Mesenteric fat pad (tissue), 1 donor: Measurements from ENCODE around the gene FHAD1. TPM values are rescaled to one million over a fixed set of nuclear protein-coding genes. Genes with fewer than 3 reads are reported as not detected.
"Not testable (repeated sequence)": the region's sequence is repeated elsewhere in the genome, so short reads cannot be mapped to it uniquely, and the experiment has no call there.

Experiments
- DNase-seq: peaks from one replicate; pipeline ENCODE4 v3.0.0-alpha.2; 2020; ENCODE audit warnings: low spot score
- total RNA-seq: library from RNA; stranded (reverse); fragmentation: NEBNext Ultra II Directional; extraction: Animal tissue kit (Norgen Biotek cat#: 25700); gene quantifications from one replicate; pipeline ENCODE4 v1.2.1, GENCODE V29; 2021
- donor health status: DM: yes; HTN: yes; CAD: no.

Gene FHAD1
- total RNA-seq, 1 donor from 2014 or later = 0.55 TPM

DNA sequence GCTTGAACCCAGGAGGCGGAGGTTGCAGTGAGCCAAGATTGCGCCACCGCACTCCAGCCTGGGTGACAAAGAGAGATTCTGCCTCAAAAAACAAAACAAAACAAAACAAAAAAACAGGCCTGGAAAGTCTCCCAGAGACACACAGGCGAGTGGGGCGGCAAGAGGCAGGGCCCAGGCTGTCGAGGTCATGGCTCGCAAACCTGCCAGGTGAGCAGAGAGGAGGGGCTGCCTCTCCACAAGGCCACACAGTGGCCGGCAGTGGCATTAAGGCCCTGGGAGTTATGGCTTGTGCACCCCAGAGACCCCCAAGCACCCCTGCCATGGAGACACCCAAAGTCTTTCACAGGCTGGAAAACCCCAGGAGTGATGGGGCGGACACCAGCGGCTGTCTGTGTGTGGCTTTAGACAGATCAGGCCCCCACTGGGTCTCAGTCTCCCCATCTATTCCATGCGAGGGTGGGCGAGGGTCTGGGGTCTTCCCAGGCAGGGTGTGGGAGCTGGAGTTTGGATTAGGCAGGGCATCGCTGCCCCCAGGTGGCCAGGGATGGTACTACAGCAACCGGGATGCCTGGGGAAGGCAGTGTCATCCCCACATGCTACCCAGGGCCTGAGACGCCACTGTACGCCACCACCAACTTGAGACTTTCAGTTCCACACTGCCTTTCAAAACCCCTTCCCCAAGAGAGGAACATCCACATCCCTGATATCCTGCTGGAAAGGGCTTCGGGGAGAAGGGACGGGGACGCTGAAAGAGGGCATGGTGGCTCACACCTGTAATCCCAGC lies 184.0 kb downstream of the FHAD1 start:
- no peak for DNase-seq

DNA sequence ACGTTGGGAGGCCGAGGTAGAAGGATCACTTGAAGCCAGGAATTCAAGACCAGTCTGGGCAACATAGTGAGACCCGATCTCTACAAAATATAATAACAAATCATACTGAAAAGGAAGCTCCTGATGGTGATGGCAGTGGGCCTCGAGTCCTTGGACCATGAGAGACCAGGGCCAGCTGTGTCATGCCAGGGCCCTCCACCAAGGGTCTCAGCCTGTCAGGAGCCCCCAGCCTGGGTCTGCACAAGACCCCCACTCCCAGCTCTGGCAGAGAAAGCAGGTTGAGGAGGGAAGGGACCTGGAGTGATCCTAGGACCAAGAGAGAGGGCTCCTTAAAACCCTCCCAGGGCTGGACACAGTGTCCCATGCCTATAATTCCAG lies 184.5 kb downstream of the FHAD1 start:
- DNase-seq = no peak

DNA sequence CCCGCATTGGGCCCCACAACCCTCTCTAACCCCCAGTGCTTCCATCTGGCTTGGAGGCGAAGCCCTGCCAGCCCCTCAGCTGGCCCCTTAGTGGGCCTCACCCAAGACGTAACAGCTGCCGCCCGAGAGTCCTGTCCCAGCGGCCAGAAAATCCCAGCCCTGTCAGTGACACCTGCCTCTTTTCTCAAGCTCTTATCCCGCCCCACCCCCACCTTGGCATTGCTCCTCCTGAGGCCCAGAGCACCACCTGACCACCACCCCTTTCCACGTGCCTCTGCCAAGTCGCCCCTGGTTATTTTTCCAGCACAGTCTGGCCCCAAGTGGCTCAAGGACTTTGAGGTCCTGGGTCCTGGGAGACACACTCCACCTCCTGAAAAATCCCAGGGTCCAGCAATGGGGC lies 185.3 kb downstream of the FHAD1 start:
- DNase-seq = no peak

DNA sequence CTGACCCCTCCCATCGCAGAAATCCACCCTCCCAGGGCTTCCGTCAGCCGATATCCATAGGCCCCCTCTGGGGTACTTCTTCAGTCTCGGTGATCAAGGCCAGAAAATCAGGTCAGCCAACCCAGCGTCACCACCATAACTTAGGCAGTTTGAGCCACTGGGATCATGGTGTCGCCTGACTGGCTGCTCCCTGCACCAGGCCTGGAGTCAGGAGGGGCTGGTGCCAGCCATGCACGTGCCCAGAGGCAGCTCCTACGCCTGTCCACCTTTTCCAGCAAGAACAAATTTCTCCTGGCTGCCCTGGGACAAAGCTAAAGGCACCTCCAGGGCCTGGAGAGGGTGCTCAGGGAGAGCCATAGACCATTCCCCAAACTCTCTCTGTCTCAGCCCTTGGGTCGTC lies 186.4 kb downstream of the FHAD1 start:
- no peak for DNase-seq

DNA sequence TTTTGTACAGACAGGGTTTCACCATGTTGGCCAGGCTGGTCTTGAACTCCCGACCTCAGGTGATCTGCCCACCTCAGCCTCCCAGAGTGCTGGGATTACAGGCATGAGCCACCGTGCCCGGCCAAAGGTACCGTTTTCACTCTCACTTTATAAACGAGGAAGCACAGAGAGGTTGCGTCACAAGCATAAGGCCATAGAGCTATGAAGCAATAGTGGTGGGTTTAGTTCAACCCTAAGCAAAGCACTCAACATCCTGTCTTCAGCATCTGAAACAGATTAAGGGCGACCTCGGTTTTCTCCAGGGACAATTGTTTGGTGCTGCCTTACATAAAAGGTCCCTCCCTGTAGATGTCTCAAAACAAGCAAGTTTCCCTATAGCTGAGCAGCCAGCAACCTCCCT lies 187.7 kb downstream of the FHAD1 start:
- DNase-seq = not testable (repeated sequence)

DNA sequence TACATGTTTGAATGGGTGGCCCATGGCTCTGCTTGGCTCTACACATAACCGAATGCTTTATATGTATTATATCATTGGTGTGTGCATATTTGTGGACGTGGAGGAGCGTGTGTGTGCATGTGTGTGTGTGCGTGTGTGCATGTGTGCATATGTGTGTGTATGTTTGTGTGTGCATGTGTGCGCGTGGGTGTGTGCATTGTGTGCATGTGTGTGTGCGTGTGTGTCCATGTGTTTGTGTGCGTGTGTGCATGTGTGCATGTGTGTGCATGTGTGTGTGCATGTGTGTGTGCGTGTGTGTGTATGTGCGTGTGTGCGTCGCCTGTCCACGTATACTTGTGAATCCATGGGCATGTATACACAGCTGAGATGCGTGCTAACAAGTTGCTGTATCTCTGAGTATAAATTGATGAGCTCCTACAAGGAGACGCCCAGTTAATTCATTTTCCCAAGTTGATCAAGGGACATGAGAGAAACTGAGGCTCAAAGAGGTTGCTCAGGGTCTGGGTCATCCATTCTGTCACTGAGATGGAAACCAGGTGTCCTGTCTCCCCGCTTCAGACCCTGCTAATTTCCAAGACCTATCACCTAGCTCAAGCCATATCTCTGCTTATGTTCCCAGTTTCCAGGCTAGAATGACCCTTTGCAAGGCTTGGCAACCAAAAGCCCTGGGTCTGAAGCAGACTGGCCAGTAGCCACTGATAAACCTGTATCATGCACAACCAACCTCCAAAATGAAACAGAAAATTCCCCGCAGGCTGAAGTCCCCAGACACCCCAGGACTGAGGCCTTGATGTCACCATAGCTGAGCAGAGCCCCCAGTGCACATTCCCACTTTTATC lies 188.4 kb downstream of the FHAD1 start:
- no peak for DNase-seq

DNA sequence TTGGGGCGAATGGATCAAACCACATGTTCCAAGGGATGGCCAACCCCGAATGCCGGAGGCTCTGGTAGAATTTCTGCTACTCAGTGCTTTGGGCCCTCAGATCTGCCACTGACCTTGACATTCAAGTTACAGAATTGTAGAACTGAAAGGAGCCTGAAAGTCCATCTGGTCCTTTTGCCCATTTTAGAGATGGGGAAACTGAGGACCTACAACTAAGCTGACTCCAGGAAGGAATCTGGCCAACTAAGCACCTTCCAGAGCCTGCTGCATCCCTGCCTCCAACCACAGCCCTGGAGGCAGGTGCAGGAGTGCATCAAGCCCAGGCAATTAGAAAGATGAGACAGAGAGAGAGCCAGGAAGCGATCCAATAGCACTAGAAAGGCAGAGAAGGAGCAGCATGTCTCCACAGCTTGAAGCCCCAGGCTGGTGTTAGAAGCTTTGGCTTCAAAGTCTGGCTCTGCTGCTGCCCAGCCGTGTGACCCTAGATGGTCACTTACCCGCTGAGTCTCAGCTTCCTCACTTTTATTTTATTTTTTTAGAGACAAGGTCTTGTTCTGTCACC lies 189.9 kb downstream of the FHAD1 start:
- DNase-seq = no peak

DNA sequence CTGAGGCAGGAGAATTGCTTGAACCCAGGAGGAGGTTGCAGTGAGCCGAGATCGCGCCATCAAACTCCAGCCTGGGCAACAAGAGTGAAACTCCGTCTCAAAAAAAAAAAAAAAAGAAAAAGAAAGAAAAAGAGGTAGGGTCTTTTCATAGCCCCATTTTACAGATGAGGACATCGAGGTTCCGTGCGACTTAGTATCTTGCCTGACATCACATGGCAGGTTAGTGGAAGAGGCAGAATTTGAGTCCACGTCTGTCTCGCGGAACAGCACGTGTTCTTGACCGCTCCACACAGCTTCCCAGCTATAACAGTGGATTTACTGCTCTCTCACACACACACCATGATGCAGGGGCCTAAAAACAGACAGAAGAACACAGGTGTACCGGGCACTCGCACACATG lies 192.3 kb downstream of the FHAD1 start:
- no peak for DNase-seq

DNA sequence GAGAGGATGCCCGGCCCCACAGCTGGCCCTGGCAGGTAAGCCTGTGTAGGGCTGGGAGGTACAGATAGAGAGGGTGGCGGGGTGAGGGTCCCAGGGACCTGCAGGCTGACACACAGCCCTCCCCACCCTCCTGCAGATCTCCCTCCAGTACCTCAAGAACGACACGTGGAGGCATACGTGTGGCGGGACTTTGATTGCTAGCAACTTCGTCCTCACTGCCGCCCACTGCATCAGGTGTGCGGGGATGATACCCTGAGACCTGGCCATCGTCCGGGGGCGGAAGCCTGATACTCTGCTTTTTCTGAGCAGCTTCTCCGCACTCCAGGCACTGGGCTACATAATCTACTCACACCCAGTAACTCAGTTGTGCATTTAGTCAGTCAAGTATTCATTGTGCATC lies 193.3 kb downstream of the FHAD1 start:
- no peak for DNase-seq

DNA sequence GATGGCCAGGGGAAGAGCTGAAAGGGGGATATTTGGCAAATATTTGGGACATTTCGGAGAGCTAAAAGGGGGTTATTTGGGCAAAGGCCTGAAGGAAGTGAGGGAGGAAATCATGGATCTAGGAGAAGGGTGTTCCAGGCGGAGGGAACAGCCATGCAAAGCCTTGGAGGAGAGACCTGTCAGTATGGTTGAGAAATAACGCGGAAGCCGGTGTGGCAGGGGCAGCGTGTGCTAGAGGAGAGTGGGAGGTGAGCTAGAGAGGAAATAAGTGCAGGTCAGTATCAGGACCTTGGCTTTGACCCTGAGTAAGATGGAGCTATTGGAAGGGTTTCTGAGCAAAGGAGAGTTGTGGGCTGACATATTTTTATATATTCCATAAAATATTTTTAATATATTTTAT lies 194.2 kb downstream of the FHAD1 start:
- DNase-seq = no peak

DNA sequence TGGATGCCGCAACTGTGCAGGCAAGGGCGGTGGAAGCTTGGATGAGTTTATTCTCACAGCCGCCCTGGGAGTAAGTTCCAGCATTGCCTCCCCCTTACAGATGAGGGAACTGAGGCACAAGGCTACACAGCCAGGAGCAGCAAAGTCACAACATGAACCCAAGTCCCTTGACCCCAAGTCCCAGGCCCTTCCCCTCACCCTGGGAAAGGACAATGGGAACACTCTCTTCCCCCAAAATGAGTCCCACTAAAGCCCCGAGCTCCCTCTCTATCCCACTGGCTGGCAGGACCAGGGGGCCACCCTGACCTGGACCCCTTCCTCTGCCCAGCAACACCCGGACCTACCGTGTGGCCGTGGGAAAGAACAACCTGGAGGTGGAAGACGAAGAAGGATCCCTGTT lies 195.1 kb downstream of the FHAD1 start:
- no peak for DNase-seq

DNA sequence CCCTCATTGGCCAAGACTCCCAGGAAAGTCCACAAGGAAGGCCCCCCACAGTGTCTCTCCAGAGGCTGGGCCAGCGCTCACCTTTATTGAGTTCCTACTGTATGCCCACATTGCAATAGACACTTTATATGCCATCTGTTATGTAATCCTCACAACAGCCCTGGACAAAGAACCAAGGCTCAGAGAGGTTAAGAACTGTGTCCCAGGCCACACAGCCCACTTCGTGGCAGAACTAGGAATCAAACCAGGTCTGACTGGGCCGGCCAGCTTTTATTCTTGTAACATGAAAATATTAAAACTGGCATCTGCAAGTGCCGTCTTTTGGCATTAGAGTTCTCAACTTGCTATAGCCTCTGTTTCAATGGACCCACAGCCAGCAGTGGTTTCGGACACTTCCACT lies 195.7 kb downstream of the FHAD1 start:
- no peak for DNase-seq

DNA sequence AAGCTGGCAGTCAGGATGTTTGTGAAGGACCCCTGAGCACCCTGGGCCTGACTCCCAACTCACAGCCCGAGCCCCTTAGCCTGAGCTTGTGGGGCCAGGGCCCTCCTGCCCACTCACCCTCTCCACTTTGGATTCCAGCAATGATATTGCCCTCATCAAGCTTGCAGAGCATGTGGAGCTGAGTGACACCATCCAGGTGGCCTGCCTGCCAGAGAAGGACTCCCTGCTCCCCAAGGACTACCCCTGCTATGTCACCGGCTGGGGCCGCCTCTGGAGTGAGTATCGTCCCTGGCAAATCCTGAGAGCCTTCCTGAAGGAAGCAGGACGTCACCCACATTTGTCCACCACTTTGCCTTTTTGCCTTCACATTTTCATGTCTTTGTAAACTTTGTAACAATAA lies 196.3 kb downstream of the FHAD1 start:
- DNase-seq = no peak

DNA sequence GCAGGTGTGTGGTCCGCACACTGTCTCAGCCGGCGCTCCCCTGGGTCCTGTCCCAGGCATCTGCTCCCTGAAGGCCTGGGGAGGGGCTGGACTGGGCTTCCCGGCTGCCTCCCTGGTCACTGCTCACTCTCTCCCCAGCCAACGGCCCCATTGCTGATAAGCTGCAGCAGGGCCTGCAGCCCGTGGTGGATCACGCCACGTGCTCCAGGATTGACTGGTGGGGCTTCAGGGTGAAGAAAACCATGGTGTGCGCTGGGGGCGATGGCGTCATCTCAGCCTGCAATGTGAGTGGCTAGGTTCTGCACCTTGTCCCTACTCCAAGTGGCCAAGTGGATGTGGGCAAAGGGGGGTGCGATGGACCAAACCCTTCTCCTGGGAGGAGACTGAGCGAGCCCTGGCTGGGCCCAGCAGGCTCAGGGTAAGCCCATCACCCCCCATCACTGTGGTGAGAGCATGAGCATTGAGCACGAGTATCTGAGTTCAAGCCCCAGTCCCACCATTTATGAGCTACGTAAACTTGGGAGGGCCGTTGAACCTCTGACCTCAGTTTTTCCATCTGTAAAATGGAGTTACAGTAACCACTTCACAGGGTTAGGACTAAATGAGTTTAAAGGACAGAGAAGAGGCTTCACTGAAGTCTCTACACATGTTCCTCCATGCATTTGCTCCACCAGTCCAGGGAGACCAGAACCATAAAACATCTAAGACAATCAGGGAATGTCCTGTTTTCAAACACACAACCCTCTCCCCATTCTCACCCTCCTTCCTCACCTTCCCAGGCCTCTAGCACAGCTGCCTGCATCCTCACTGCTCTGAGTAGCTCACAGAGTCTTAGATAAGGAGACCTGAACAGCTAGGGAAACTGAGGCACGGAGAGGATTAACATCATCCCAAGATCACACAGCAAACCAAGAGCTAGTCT lies 197.7 kb downstream of the FHAD1 start:
- no peak for DNase-seq

DNA sequence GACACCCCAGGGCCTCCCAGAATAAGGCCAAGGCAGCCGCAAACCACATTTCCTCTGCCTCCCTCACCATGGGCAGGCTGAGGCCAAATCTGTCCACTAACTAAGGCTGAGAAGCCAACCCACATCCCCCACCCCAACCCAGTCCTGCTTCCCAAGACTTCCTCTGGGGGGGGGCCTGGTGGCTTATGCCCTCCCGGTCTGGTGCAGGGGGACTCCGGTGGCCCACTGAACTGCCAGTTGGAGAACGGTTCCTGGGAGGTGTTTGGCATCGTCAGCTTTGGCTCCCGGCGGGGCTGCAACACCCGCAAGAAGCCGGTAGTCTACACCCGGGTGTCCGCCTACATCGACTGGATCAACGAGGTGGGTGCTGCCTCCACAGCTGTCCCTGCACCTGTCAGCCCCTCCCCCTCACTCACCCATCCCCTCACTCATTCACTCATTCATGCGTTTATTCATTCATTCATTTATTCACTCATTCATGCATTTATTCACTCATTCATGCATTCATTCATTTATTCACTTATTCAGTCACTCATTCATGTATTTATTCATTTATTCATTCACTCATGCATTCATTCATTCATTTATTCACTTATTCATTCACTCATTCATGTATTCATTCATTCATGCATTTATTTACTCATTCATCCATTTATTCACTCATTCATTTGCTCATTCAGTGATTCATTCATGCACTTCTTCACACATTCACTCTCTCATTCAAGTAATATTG lies 198.5 kb downstream of the FHAD1 start:
- DNase-seq = no peak

DNA sequence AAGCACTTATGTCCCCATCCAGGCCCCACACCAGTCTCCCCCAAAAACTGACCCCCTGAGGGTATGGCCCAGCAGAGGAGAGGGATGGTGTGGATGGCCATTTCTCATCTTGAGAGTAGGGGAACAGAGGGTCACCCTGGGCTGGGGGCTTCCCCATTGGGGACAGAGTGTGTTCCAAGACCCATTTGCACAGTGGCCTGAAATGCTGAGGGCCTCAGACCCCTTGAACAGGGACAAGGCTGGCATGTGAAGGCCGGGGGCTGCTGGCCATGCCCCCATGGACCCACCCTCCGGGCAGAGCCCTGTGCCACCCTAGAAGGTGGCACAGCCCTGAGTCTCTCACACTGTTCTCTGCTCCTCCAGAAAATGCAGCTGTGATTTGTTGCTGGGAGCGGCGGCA lies 199.2 kb downstream of the FHAD1 start:
- DNase-seq = no peak
